PC-3 (cell line): ENCODE data around the gene SPEF1. TPM values are rescaled to one million over a fixed set of nuclear protein-coding genes. Genes with fewer than 3 reads are reported as not detected.

Experiments used
- ATAC-seq: fragments of 200-7000 bp; cut with Tn5 transposase; 2 replicates; pipeline ENCODE4 v1.9.1; 2020; ENCODE audit warnings: mild to moderate bottlenecking, moderate library complexity
- BruUV-seq: library from RNA; stranded (reverse); fragments of 400-500 nt; replicated peaks from 2 replicates; lab custom pipeline; 2021; lab: Mats Ljungman, UMichigan
- CTCF ChIA-PET: fragments of 300-600 bp; sonication (Branson Sonifier 250); formaldehyde crosslinking; loops from one replicate; lab custom pipeline; 2022; ENCODE audit warnings: antibody characterized with exemption; lab: Charles Lee
- POLR2A ChIA-PET: fragments of 300-600 bp; sonication (Branson Sonifier 250); formaldehyde crosslinking; loops from one replicate; lab custom pipeline; 2022; ENCODE audit warnings: antibody characterized with exemption; ENCODE audit not compliant: unreplicated experiment; lab: Charles Lee
- DNase-seq: peaks from one replicate; pipeline ENCODE4 v3.0.0-alpha.2; 2015
- H2AFZ ChIP-seq: fragments of 300-600 bp; sonication (generic); 2 replicates; pipeline ENCODE4 v1.6.0; 2016; ENCODE audit warnings: antibody characterized with exemption, low read length
- H3F3A ChIP-seq: fragments of 300-600 bp; sonication (generic); one replicate; pipeline ENCODE4 v1.6.0; 2017; ENCODE audit warnings: antibody characterized with exemption, low read length, control low read depth, mild to moderate bottlenecking; ENCODE audit not compliant: unreplicated experiment
- H3K27ac ChIP-seq: fragments of 300-600 bp; sonication (generic); 2 replicates; pipeline ENCODE4 v1.5.1; 2016; ENCODE audit warnings: mild to moderate bottlenecking, low read length
- H3K27me3 ChIP-seq: fragments of 300-600 bp; sonication (generic); 2 replicates; pipeline ENCODE4 v1.6.1; 2016; ENCODE audit warnings: low read length, mixed read lengths
- H3K36me3 ChIP-seq: fragments of 300-600 bp; sonication (generic); 2 replicates; pipeline ENCODE4 v1.6.1; 2016; ENCODE audit warnings: low read depth, mixed run types, low read length, mixed read lengths
- H3K4me1 ChIP-seq: fragments of 300-600 bp; sonication (generic); 2 replicates; pipeline ENCODE4 v1.5.1; 2016; ENCODE audit warnings: low read length; ENCODE audit not compliant: insufficient read depth
- H3K4me2 ChIP-seq: fragments of 300-600 bp; sonication (generic); 2 replicates; pipeline ENCODE4 v1.6.0; 2016; ENCODE audit warnings: low read length
- H3K4me3 ChIP-seq: fragments of 300-600 bp; sonication (generic); 2 replicates; pipeline ENCODE4 v1.5.1; 2016; ENCODE audit warnings: mild to moderate bottlenecking, low read length, mixed read lengths
- H3K79me2 ChIP-seq: fragments of 300-600 bp; sonication (generic); 2 replicates; pipeline ENCODE4 v1.6.1; 2017; ENCODE audit warnings: low read length, mixed read lengths
- H3K9ac ChIP-seq: fragments of 300-600 bp; sonication (generic); 2 replicates; pipeline ENCODE4 v1.6.0; 2016; ENCODE audit warnings: mild to moderate bottlenecking, low read length
- H3K9me2 ChIP-seq: fragments of 300-600 bp; sonication (generic); replicated peaks from 2 replicates; pipeline ENCODE4 v1.6.1; 2016; ENCODE audit warnings: mixed run types, low read length, mixed read lengths
- H3K9me3 ChIP-seq: fragments of 300-600 bp; sonication (generic); 2 replicates; pipeline ENCODE4 v1.6.1; 2016; ENCODE audit warnings: low read length, mixed read lengths
- H4K20me1 ChIP-seq: fragments of 300-600 bp; sonication (generic); 2 replicates; pipeline ENCODE4 v1.6.1; 2016; ENCODE audit warnings: low read length, mixed read lengths
- EZH2 ChIP-seq: fragments of 300-600 bp; sonication (generic); IDR thresholded peaks from one replicate; pipeline ENCODE4 v1.6.1; 2017; ENCODE audit warnings: antibody characterized with exemption, mild to moderate bottlenecking, low read length; ENCODE audit not compliant: unreplicated experiment
- EZH2phosphoT487 ChIP-seq: fragments of 300-600 bp; sonication (generic); IDR thresholded peaks from 2 replicates; pipeline ENCODE4 v1.6.1; 2018; ENCODE audit warnings: mild to moderate bottlenecking, antibody characterized with exemption, low read length, borderline replicate concordance
- intact Hi-C: fragments of 100-400 bp; cut with micrococcal nuclease; formaldehyde crosslinking; loops from 2 replicates; pipeline ENCODE4 v1.9.0; 2023
- total RNA-seq: library from RNA; depleted of rRNA; stranded (reverse); fragments of >200 nt; gene quantifications from 2 replicates; pipeline ENCODE4 v1.2.3, GENCODE V29; 2014
- TF ChIP-seq, protein P1 (sequence below): fragments of 300-600 bp; sonication (generic); conservative IDR thresholded peaks from 2 replicates; pipeline ENCODE4 v1.5.1; 2017; ENCODE audit warnings: antibody characterized with exemption, low read depth, mild to moderate bottlenecking, low read length

The SPEF1 gene
- total RNA-seq, 1 experiment from 2014 or later = 2.0 TPM

DNA sequence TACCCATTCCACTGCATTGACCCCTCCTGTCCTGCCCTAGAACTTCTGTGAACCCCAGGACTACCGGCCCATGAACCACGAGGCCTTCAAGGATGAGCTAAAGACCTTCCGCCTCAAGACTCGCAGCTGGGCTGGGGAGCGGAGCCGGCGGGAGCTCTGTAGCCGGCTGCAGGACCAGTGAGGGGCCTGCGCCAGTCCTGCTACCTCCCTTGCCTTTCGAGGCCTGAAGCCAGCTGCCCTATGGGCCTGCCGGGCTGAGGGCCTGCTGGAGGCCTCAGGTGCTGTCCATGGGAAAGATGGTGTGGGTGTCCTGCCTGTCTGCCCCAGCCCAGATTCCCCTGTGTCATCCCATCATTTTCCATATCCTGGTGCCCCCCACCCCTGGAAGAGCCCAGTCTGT is 23.5 kb upstream of the SPEF1 start:
- H3K27ac ChIP-seq = no peak overlapping the region; the same call in 1 of the 2 replicates
- no peaks in the 10 kb centered on the region for H4K20me1 ChIP-seq
- no peak overlapping the region for H3K4me3 ChIP-seq
- DNase-seq (no peak), ATAC-seq (no peak)
- no peaks in the 10 kb centered on the region for H3K27me3 ChIP-seq
- H3F3A ChIP-seq = peaks cover 11% of the 10 kb centered on the region
- peaks cover 17% of the 10 kb centered on the region for H3K79me2 ChIP-seq
- no peak overlapping the region for H2AFZ ChIP-seq
- CTCF ChIA-PET = no interaction called here
- POLR2A ChIA-PET = no interaction called here
- H3K36me3 ChIP-seq = peaks cover 65% of the 10 kb centered on the region
- H3K4me2 ChIP-seq = no peak overlapping the region
- peaks cover 42% of the 10 kb centered on the region for H3K4me1 ChIP-seq
- no peaks in the 10 kb centered on the region for H3K9me3 ChIP-seq
- BruUV-seq = no TSS peak
- no peaks in the 10 kb centered on the region for H3K9me2 ChIP-seq
- intact Hi-C loops = no loop called here
- TF ChIP-seq EZH2phosphoT487 (no peak), EZH2 (no peak)
- TF ChIP-seq, protein P1, sequence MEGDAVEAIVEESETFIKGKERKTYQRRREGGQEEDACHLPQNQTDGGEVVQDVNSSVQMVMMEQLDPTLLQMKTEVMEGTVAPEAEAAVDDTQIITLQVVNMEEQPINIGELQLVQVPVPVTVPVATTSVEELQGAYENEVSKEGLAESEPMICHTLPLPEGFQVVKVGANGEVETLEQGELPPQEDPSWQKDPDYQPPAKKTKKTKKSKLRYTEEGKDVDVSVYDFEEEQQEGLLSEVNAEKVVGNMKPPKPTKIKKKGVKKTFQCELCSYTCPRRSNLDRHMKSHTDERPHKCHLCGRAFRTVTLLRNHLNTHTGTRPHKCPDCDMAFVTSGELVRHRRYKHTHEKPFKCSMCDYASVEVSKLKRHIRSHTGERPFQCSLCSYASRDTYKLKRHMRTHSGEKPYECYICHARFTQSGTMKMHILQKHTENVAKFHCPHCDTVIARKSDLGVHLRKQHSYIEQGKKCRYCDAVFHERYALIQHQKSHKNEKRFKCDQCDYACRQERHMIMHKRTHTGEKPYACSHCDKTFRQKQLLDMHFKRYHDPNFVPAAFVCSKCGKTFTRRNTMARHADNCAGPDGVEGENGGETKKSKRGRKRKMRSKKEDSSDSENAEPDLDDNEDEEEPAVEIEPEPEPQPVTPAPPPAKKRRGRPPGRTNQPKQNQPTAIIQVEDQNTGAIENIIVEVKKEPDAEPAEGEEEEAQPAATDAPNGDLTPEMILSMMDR = no peak
- H3K9ac ChIP-seq = no peak overlapping the region

- intact Hi-C loops = no loop called here
- H3K4me2 ChIP-seq = no peak overlapping the region
- ChIA-PET CTCF (no interaction called here), POLR2A (no interaction called here)
- no peak for DNase-seq
- H3K4me1 ChIP-seq = peaks cover 40% of the 10 kb centered on the region
- H3K79me2 ChIP-seq = peaks cover 19% of the 10 kb centered on the region
- H3K9me3 ChIP-seq = no peaks in the 10 kb centered on the region
- TF ChIP-seq, protein P1 = no peak
- TF ChIP-seq EZH2 (no peak), EZH2phosphoT487 (no peak)
- H3F3A ChIP-seq = peaks cover 11% of the 10 kb centered on the region
- H3K36me3 ChIP-seq = peaks cover 70% of the 10 kb centered on the region
- H2AFZ ChIP-seq = no peak overlapping the region
- no peaks in the 10 kb centered on the region for H4K20me1 ChIP-seq
- H3K4me3 ChIP-seq = no peak overlapping the region
- H3K9me2 ChIP-seq = no peaks in the 10 kb centered on the region
- no peak for ATAC-seq
- H3K9ac ChIP-seq = no peak overlapping the region
- H3K27ac ChIP-seq = no peak overlapping the region
- no peaks in the 10 kb centered on the region for H3K27me3 ChIP-seq
- BruUV-seq = no TSS peak
Measured at GRCh38 chr20:3804254-3804751, 23.1 kb upstream of the SPEF1 start.

GRCh38 chr20:3803854-3804253 is 22.6 kb upstream of the SPEF1 start:
- Histone ChIP-seq H3K9me2 (no peaks in the 10 kb centered on the region), H3K36me3 (peaks cover 74% of the 10 kb centered on the region), H3K27me3 (no peaks in the 10 kb centered on the region), H2AFZ (no peak overlapping the region), H3K79me2 (peaks cover 23% of the 10 kb centered on the region), H3K9ac (no peak overlapping the region), H3K4me2 (no peak overlapping the region), H3K4me3 (no peak overlapping the region), H3K4me1 (peaks cover 41% of the 10 kb centered on the region), H3K27ac (no peak overlapping the region), H4K20me1 (no peaks in the 10 kb centered on the region), H3K9me3 (no peaks in the 10 kb centered on the region), H3F3A (peaks cover 11% of the 10 kb centered on the region)
- POLR2A ChIA-PET = no interaction called here
- intact Hi-C loops = no loop called here
- ATAC-seq (no peak), DNase-seq (no peak)
- BruUV-seq = no TSS peak
- TF ChIP-seq EZH2phosphoT487 = no peak
- no peak for TF ChIP-seq EZH2
- TF ChIP-seq, protein P1 = no peak
- CTCF ChIA-PET = no interaction called here
